A549 (cell line): Measurements from ENCODE around the gene PTGFRN.

Source experiments
- CTCF ChIP-seq: fragments of >200 bp; sonication (Bioruptor Twin); formaldehyde crosslinking; IDR thresholded peaks from 3 replicates; pipeline ENCODE4 v1.5.1; 2016
- EP300 ChIP-seq, 2 experiments: fragments of >200 bp; sonication (Bioruptor Twin); formaldehyde crosslinking; IDR thresholded peaks; 2 replicates in 1 of 2; 3 replicates in 1 of 2; pipeline ENCODE4 v1.6.1; 2016 to 2017
- JUN ChIP-seq, 2 experiments: fragments of >200 bp; sonication (Bioruptor Twin); formaldehyde crosslinking; IDR thresholded peaks; 2 replicates in 1 of 2; 3 replicates in 1 of 2; pipeline ENCODE4 v1.6.1; 2016 to 2017
- POLR2A ChIP-seq: IDR thresholded peaks from 2 replicates; pipeline ENCODE4 v1.6.1; 2012; ENCODE audit warnings: mild to moderate bottlenecking, low read length
- RAD21 ChIP-seq, 2 experiments: fragments of >200 bp in 1 of 2; sonication (Bioruptor Twin) in 1 of 2; formaldehyde crosslinking in 1 of 2; IDR thresholded peaks in 1 of 2; conservative IDR thresholded peaks in 1 of 2; 2 replicates in 1 of 2; 3 replicates in 1 of 2; pipeline ENCODE4 v1.6.1; 2012 to 2018; ENCODE audit warnings: inconsistent platforms in 1 of 2
- REST ChIP-seq: fragments of 200-600 bp; sonication (generic); IDR thresholded peaks from 2 replicates; pipeline ENCODE4 v1.6.1; 2016; ENCODE audit warnings: antibody characterized with exemption, mild to moderate bottlenecking, moderate library complexity
- SREBF2 ChIP-seq: fragments of 450-650 bp; IDR thresholded peaks from 2 replicates; pipeline ENCODE4 v1.6.1; 2014; ENCODE audit warnings: mild to moderate bottlenecking, moderate library complexity
- ZC3H11A ChIP-seq: fragments of 450-650 bp; IDR thresholded peaks from 2 replicates; pipeline ENCODE4 v1.6.1; 2014; ENCODE audit warnings: antibody characterized with exemption, mild to moderate bottlenecking
- TF ChIP-seq, protein P1 (sequence below): IDR thresholded peaks from 2 replicates; pipeline ENCODE4 v1.6.1; 2012

DNA sequence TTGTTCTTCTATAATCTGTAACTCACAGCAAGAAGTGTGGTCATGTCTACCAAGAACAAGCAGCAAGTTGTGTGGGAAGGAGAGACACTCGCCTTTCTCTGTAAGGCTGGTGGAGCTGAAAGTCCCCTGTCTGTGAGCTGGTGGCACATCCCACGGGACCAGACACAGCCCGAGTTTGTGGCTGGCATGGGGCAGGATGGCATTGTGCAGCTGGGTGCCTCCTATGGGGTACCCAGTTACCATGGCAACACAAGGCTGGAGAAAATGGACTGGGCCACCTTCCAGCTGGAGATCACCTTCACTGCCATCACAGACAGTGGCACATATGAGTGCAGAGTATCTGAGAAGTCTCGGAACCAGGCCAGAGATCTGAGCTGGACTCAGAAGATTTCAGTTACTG, 107.3 kb downstream of the PTGFRN start:
- TF ChIP-seq, protein P1, sequence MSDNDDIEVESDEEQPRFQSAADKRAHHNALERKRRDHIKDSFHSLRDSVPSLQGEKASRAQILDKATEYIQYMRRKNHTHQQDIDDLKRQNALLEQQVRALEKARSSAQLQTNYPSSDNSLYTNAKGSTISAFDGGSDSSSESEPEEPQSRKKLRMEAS, result no peak
- TF ChIP-seq SREBF2 (no peak), ZC3H11A (no peak), REST (no peak), JUN (IDR thresholded peaks at IDR 0.05) (no peak), CTCF (no peak), POLR2A (no peak), RAD21 (conservative IDR thresholded peaks at IDR 0.05 in 1 of 2, IDR thresholded peaks at IDR 0.05 in 1 of 2) (no peak), EP300 (IDR thresholded peaks at IDR 0.05) (no peak)
